ENCODE data around the gene RAX. TPM values are rescaled to one million over a fixed set of nuclear protein-coding genes. Genes with fewer than 3 reads are reported as not detected.

RAX gene
- total and polyA plus RNA-seq, 11 donors = not detected

DNA sequence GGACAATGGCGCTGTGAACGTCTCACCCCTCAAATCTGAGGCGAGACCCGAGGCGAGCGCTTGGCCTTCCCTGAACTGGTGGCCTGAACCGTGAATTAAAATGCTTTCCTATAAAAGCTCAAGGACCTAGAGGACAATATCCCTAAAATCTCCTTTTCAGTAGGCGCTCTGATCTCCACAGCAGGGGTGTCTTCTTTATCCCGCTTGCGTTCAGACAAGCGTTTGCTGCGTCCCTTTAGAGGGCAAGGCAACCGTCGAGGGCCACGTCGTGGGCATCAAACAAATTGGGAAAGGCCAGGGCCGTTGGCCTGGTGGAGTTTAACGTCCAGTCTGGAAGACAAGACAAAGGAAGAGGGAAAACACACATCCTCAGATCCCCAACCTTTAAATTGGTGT lies 1.3 kb upstream of the RAX start:
- DNase-seq = no peak
- Histone ChIP-seq H3K9me3 (no peaks in the 10 kb centered on the region), H3K4me1 (peaks cover 0 to 25% (median 13%) of the 10 kb centered on the region in 12 donors), H3K36me3 (no peaks in the 10 kb centered on the region), H3K27ac (no peak overlapping the region), H3K27me3 (peaks cover 40 to 97% (median 78%) of the 10 kb centered on the region in 9 donors), H3K4me3 (peak overlapping the region in 1 of 12 donors; percentile 2)
- no peak for ATAC-seq
- 5 to 9% (median 8%) methylated on average over 18 of the region's 18 CpGs for WGBS, 4 donors
- no peak for TF ChIP-seq POLR2A (IDR thresholded peaks at IDR 0.05)
- TF ChIP-seq, protein P1, sequence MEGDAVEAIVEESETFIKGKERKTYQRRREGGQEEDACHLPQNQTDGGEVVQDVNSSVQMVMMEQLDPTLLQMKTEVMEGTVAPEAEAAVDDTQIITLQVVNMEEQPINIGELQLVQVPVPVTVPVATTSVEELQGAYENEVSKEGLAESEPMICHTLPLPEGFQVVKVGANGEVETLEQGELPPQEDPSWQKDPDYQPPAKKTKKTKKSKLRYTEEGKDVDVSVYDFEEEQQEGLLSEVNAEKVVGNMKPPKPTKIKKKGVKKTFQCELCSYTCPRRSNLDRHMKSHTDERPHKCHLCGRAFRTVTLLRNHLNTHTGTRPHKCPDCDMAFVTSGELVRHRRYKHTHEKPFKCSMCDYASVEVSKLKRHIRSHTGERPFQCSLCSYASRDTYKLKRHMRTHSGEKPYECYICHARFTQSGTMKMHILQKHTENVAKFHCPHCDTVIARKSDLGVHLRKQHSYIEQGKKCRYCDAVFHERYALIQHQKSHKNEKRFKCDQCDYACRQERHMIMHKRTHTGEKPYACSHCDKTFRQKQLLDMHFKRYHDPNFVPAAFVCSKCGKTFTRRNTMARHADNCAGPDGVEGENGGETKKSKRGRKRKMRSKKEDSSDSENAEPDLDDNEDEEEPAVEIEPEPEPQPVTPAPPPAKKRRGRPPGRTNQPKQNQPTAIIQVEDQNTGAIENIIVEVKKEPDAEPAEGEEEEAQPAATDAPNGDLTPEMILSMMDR (IDR thresholded peaks at IDR 0.05) = no peak
- intact Hi-C loops (cut with DNase I) = no loop called here

GRCh38 chr18:59273759-59274532 lies 692 bp upstream of the RAX start:
- TF ChIP-seq, protein P1 (IDR thresholded peaks at IDR 0.05) = no peak
- Histone ChIP-seq H3K27ac (no peak overlapping the region), H3K9me3 (no peaks in the 10 kb centered on the region), H3K4me3 (peak overlapping the region in 3 of 12 donors; percentile 2 to 36 (median 5)), H3K27me3 (peaks cover 46 to 99% (median 81%) of the 10 kb centered on the region in 9 donors), H3K36me3 (no peaks in the 10 kb centered on the region), H3K4me1 (peaks cover 0 to 31% (median 13%) of the 10 kb centered on the region in 12 donors)
- DNase-seq (no peak), ATAC-seq (no peak)
- 2 to 3% (median 3%) methylated on average over 31 to 48 of the region's 48 CpGs for WGBS, 4 donors
- intact Hi-C loops (cut with DNase I) = no loop called here

DNA sequence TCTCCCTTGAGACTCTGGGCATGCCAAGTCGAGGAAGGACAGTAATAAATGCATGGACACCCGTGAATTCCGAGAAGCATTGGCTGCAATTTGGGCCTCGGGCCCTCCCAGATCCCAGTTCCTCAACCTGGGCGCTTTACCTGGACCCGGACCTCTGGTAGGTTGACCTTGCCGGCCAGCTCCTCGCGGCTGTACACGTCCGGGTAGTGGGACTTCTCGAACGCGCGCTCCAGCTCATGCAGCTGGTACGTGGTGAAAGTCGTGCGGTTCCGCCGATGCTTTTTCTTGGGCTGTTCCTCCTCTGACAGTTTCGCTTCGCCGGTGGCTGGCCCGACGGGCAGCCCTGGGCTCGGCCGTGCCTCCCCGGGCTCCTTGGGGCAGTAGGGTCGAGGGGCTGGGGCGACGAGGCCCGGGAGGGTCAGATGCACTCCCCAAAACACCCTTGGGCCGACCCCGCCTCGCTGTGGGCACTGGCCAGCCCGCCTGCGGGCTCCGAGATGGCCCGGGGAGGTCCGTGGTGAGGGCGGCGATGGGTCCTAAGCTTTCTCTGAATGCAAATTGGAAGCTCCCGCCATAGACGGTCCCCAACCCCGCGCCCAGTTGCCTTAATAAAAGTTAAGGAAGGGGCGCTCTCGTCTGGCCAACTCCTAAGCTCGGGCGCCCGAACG lies 899 bp downstream of the RAX start:
- ATAC-seq (no peak), DNase-seq (no peak)
- Histone ChIP-seq H3K27ac (no peak overlapping the region), H3K36me3 (no peaks in the 10 kb centered on the region), H3K27me3 (peaks cover 57 to 100% (median 92%) of the 10 kb centered on the region in 9 donors), H3K9me3 (no peaks in the 10 kb centered on the region), H3K4me3 (peak overlapping the region in 11 of 12 donors; percentile 11 to 36 (median 25)), H3K4me1 (peaks cover 0 to 47% (median 22%) of the 10 kb centered on the region in 12 donors)
- intact Hi-C loops (cut with DNase I) = no loop called here
- no peak for TF ChIP-seq POLR2A (IDR thresholded peaks at IDR 0.05)
- TF ChIP-seq, protein P1 (IDR thresholded peaks at IDR 0.05) = no peak
- WGBS, 4 donors = 2 to 5% (median 3%) methylated on average over 39 to 52 of the region's 52 CpGs

DNA sequence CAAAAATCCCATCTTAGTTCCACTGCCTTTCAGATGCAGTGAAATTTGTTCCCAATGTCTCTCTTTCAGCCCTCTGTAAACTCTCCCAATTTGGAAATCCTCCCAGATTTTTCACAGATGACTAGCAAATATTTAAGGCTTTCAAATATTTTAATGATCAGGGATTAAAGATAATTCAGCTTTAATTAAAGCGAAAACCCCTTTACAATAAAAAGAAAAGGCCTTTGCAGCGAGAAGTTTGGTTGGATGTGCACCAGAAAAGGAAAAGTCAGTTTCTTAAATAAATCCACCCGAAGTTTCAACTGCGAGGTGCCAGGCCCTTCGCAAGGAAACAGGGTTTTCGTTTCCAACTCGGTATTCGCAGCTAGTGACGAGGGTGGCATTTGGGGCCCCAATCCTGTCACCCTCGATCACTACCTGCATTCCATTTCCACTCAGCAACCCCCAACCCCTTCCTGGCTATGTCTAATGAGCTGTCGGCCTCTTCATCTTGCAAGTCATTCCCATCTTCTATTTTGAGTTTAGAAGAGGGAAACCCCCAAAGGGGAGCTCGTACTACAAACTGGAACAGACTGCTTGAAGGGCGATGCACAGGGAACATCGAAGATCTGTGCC lies 1.5 kb downstream of the RAX start:
- WGBS, 4 donors = 9 to 16% (median 13%) methylated on average over 14 of the region's 14 CpGs
- no peak for TF ChIP-seq POLR2A (IDR thresholded peaks at IDR 0.05)
- Histone ChIP-seq H3K4me3 (no peak overlapping the region), H3K36me3 (no peaks in the 10 kb centered on the region), H3K27ac (no peak overlapping the region), H3K27me3 (peaks cover 63 to 100% (median 95%) of the 10 kb centered on the region in 9 donors), H3K9me3 (no peaks in the 10 kb centered on the region), H3K4me1 (peaks cover 0 to 47% (median 22%) of the 10 kb centered on the region in 12 donors)
- ATAC-seq (no peak), DNase-seq (no peak)
- intact Hi-C loops (cut with DNase I) = no loop called here
